GM18502 (cell line): ENCODE results near the gene MRPL10.

Experiments used
- ATAC-seq: cut with Tn5 transposase; IDR thresholded peaks from one replicate; pipeline ENCODE4 v1.9.1; 2021; ENCODE audit warnings: mild to moderate bottlenecking; ENCODE audit not compliant: unreplicated experiment, poor library complexity

MRPL10 gene

GRCh38 chr17:47841488-47842291 lies 10.3 kb upstream of the MRPL10 start:
- ATAC-seq = no peak

- peak; percentile 84 for ATAC-seq
These were observed 9.6 kb upstream of the MRPL10 start, which contains the start of gene SCRN2 for GRCh38 chr17:47840742-47841487. Gene SCRN2, minus strand, starts transcription at chr17:47841273. Its CDS starts 430 bp downstream, at chr17:47840843.

- ATAC-seq = no peak
These were observed 8.8 kb upstream of the MRPL10 start for GRCh38 chr17:47840001-47840741.

GRCh38 chr17:47839071-47839470 lies 7.7 kb upstream of the MRPL10 start:
- no peak for ATAC-seq

GRCh38 chr17:47838636-47839035 lies 7.3 kb upstream of the MRPL10 start:
- no peak for ATAC-seq

GRCh38 chr17:47837401-47838039 lies 6.2 kb upstream of the MRPL10 start:
- no peak for ATAC-seq

GRCh38 chr17:47836601-47837000 lies 5.3 kb upstream of the MRPL10 start:
- no peak for ATAC-seq

GRCh38 chr17:47834756-47835155 lies 3.4 kb upstream of the MRPL10 start:
- ATAC-seq = no peak

GRCh38 chr17:47831934-47832327 lies 590 bp upstream of the MRPL10 start:
- ATAC-seq = no peak

- ATAC-seq = no peak
These were observed 842 bp downstream of the MRPL10 start for GRCh38 chr17:47830396-47831002.

- ATAC-seq = no peak
These were observed 1.5 kb downstream of the MRPL10 start for GRCh38 chr17:47829870-47830269.

GRCh38 chr17:47823519-47823918 lies 7.8 kb downstream of the MRPL10 start:
- ATAC-seq = no peak

- no peak for ATAC-seq
These were observed 8.6 kb downstream of the MRPL10 start for GRCh38 chr17:47822785-47823184.

GRCh38 chr17:47821424-47822391 lies 9.6 kb downstream of the MRPL10 start, which contains the start of gene OSBPL7:
Gene OSBPL7, minus strand, starts transcription at chr17:47821794. Its CDS starts 1,516 bp downstream, at chr17:47820278.
- ATAC-seq = peak; percentile 81

GRCh38 chr17:47821031-47821423 lies 10.3 kb downstream of the MRPL10 start:
- peak; percentile 12 for ATAC-seq

- no peak for ATAC-seq
These were observed 11.1 kb downstream of the MRPL10 start for GRCh38 chr17:47820033-47820789.

- ATAC-seq = no peak
These were observed 11.9 kb downstream of the MRPL10 start for GRCh38 chr17:47819475-47819874.
